HEK293T (cell line): ENCODE data around the gene GALNT16.

Experiments
- BHLHE40 ChIP-seq: fragments of 450-650 bp; IDR thresholded peaks from 2 replicates; pipeline ENCODE4 v1.6.1; 2016; ENCODE audit warnings: mild to moderate bottlenecking, moderate library complexity, borderline replicate concordance
- CTBP1 ChIP-seq: fragments of 450-650 bp; IDR thresholded peaks from 2 replicates; pipeline ENCODE4 v1.6.1; 2016; ENCODE audit warnings: borderline replicate concordance
- ELF4 ChIP-seq: fragments of 450-650 bp; IDR thresholded peaks from 2 replicates; pipeline ENCODE4 v1.6.1; 2017; ENCODE audit warnings: antibody characterized with exemption
- FOXA1 ChIP-seq: fragments of 450-650 bp; IDR thresholded peaks from 2 replicates; pipeline ENCODE4 v1.6.1; 2016; ENCODE audit warnings: mild to moderate bottlenecking
- FOXM1 ChIP-seq: fragments of 450-650 bp; IDR thresholded peaks from 2 replicates; pipeline ENCODE4 v1.6.1; 2017; ENCODE audit warnings: mild to moderate bottlenecking, borderline replicate concordance
- HDGF ChIP-seq: fragments of 450-650 bp; IDR thresholded peaks from 2 replicates; pipeline ENCODE4 v1.6.1; 2017; ENCODE audit warnings: antibody characterized with exemption, borderline replicate concordance
- L3MBTL2 ChIP-seq: fragments of 450-650 bp; conservative IDR thresholded peaks from 2 replicates; pipeline ENCODE4 v1.6.1; 2016; ENCODE audit warnings: mild to moderate bottlenecking
- LEF1 ChIP-seq: fragments of 450-650 bp; IDR thresholded peaks from 2 replicates; pipeline ENCODE4 v1.6.1; 2017; ENCODE audit warnings: mild to moderate bottlenecking, borderline replicate concordance
- NFRKB ChIP-seq: fragments of 450-650 bp; IDR thresholded peaks from 2 replicates; pipeline ENCODE4 v1.6.1; 2016; ENCODE audit warnings: mild to moderate bottlenecking, moderate library complexity
- PKNOX1 ChIP-seq: fragments of 450-650 bp; IDR thresholded peaks from 2 replicates; pipeline ENCODE4 v1.6.1; 2016
- SP1 ChIP-seq: fragments of 450-650 bp; IDR thresholded peaks from 2 replicates; pipeline ENCODE4 v1.6.1; 2017
- SUZ12 ChIP-seq: fragments of 450-650 bp; IDR thresholded peaks from 2 replicates; pipeline ENCODE4 v1.6.1; 2016; ENCODE audit warnings: mild to moderate bottlenecking
- TARDBP ChIP-seq: fragments of 450-650 bp; IDR thresholded peaks from 2 replicates; pipeline ENCODE4 v1.6.1; 2016
- ZNF384 ChIP-seq: fragments of 450-650 bp; IDR thresholded peaks from 2 replicates; pipeline ENCODE4 v1.6.1; 2016

- TF ChIP-seq TARDBP (no peak), SUZ12 (no peak), NFRKB (no peak), SP1 (no peak), BHLHE40 (no peak), PKNOX1 (no peak), HDGF (no peak), ELF4 (no peak), L3MBTL2 (no peak), FOXM1 (no peak), ZNF384 (no peak), CTBP1 (no peak), FOXA1 (no peak), LEF1 (no peak)
These were observed 22.4 kb upstream of the GALNT16 start for GRCh38 chr14:69237584-69237983.
